M059J (cell line): ENCODE measurements around the gene TIE1. TPM values are rescaled to one million over a fixed set of nuclear protein-coding genes. Genes with fewer than 3 reads are reported as not detected.

ENCODE experiments used
- DNase-seq: peaks from one replicate; pipeline ENCODE4 v3.0.0-alpha.2; 2012; ENCODE audit warnings: low read depth
- total RNA-seq: library from RNA; depleted of rRNA; stranded (reverse); fragments of >200 nt; shearing (Covaris generic); gene quantifications from 2 replicates; pipeline ENCODE4 v1.2.3, GENCODE V29; 2014

The TIE1 gene
- total RNA-seq, 1 experiment from 2014 or later, result 3.3 TPM

DNA sequence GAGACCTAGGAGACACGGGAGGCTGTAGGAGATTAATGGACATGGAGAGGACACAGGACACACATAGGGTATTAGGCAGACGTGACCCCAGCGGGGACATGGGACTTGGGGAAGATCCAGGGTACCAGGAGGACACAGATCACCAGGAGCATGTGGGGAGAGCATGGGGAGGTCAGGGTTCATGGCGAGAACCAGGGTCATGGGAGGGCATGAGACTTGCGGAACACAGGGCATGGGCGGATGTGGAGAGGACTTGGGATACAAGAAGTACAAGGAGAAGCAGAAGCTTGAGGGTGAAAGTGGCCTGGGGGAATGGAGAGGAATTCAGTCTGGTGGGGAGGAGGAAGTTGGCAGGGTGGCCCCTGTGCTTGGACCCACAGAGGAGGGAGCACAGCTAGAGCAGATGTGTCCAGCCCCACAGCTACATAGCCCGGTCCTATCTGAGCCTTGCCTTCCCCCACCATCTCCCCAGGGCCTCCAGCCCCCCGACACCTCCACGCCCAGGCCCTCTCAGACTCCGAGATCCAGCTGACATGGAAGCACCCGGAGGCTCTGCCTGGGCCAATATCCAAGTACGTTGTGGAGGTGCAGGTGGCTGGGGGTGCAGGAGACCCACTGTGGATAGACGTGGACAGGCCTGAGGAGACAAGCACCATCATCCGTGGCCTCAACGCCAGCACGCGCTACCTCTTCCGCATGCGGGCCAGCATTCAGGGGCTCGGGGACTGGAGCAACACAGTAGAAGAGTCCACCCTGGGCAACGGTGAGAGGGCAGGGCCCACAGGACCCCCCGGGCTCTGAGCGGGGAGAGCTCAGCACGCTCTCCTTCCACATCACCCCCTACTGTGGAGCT lies 12.1 kb downstream of the TIE1 start:
- no peak for DNase-seq

DNA sequence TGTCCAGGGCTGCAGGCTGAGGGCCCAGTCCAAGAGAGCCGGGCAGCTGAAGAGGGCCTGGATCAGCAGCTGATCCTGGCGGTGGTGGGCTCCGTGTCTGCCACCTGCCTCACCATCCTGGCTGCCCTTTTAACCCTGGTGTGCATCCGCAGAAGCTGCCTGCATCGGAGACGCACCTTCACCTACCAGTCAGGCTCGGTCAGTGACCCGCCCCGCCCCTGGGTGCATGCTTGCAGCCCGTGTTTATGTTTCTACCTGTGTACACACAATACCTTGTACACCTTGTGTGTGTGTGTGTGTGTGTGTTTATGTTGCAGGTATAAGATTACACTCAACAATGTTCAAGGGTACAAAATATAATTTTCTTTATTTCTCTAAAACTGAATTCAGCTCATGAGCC lies 13.0 kb downstream of the TIE1 start:
- no peak for DNase-seq

DNA sequence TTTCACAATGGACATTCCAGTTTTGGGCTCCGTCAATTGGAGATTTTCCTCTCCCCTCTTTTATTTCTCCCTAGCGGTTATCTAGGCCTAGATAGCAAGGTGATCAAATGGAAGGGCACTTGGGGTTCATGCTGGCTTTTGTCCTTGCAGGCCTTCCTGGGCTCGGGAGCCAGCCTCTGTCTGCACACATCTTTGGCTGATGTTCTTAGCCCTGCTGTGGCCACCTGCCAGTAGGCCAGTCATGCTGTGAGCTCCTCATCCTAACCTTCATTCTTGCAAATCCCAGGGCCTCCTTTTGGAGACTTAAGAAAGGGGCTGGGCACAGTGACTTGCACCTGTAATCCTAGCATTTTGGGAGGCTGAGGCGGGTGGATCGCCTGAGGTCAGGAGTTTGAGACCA lies 13.5 kb downstream of the TIE1 start:
- no peak for DNase-seq

DNA sequence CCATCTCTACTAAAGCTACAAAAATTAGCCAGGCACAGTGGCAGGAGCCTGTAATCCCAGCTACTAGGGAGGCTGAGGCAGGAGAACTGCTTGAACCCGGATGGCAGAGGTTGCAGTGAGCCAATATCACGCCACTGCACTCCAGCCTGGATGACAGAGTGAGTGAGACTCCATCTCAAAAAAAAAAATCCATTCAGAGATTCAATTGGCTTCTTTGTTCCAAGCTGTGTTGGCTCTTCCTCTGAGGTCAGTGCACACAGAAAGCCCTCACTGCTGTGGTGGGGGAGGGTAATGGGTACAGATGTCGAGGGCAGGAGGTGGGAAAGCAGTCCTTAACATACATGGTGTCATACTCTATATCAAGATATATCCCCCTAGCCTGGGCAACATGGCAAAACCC lies 14.7 kb downstream of the TIE1 start:
- DNase-seq, result no peak

DNA sequence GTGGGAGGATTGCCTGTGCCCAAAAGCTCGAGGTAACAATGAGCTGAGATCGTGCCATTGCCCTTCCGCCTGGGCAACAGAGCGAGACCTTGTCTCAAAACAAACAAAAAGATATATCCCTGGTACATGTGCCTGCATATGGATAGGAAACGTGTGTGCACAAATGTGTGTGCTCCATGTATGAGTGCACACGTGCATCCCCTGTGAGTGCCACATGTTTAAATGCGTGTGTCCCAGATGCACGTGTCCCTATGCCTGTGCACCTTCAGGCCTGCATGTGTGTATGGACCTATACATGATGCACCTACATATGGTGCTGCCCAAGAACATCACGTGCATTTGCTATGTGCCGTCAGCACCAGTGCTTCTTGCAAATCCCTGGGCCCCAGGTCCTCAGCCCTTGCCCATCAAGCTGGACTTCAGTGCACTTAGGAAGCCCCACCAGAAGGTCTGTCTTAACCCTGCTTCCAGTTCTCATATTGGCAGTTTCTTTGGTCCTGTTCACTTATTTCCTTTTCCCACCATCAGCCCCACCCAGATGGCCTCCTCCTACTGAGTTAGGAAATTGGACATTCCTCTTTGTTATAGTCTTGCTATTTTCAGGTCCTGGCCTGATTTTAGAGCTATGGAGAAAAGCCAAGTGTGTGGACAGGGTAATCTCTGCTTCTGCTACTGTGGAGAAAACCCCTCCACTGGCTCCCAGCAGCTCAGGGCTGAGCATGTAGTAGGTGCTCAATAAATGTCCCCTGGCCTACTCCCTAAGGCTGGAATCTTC lies 15.4 kb downstream of the TIE1 start:
- no peak for DNase-seq

DNA sequence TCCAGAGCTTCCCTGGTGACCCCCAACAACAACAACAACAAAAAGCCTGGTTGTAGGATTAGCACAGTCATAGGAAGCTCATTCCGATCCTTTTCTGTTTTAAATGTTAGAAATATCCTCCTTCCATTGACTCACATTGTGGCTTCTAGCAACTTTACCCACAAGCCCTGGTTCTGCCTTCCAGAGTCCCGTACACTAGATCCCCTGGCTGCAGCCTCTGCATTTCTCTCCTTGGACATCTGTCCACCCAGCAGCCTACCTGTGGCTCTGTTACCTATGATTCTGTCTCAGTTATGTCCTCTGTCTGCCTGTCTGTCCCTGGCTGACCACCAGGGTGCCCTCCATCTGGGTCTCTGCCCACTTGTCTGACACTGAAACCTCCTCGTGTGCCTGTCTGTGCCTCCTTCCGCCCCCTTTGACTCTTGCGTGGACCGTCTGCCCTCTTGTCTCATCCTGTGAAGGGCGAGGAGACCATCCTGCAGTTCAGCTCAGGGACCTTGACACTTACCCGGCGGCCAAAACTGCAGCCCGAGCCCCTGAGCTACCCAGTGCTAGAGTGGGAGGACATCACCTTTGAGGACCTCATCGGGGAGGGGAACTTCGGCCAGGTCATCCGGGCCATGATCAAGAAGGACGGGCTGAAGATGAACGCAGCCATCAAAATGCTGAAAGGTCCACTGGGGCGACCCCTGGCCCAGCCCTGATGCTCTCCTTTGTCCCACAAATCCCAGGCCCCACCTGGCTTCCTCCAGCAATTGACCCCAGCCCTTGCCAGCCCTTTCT lies 16.1 kb downstream of the TIE1 start:
- DNase-seq, result no peak

DNA sequence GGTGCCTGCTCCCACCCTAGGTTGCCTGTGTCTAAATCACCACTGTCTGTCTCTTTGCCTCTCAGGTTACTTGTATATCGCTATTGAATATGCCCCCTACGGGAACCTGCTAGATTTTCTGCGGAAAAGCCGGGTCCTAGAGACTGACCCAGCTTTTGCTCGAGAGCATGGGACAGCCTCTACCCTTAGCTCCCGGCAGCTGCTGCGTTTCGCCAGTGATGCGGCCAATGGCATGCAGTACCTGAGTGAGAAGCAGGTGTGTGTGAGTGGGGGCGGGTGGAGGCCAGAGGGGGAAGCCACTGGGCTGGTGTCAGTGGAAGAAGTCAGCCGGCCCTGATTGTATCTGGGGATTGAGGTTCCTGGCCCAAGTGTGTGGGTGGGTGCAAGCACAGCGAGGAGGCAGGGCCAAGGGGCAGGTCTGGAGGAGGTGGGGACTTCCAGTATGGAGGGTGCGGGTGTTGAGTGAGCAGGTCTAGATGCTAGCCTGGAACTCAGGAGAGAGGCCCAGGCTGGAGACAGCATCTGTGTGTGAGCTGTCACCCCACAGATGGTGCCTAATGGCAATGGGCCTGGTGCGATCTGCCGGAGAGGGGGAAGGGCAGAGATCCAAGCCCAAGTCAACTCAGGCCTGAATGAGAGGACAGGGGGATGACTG lies 17.2 kb downstream of the TIE1 start:
- no peak for DNase-seq

DNA sequence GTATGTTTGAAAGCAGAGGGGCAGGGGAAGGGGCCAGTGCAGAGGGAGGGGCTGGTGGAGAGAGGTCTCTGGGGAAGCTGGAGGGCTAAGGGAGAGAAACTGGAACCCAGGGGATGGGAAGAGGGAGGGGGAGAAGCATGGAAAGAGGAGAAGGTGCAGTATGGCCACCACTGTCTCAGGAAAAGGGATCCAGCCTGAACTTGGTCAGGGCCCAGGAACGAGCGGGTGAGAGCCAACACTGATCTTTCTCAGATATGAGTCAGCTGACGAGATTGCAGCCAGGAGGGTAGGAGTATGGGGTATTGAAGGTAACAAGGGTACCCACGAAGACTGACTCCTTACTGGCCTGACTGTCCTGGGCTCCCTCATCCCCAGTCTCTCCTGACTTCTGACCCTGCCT lies 18.0 kb downstream of the TIE1 start:
- peak; percentile 24 for DNase-seq

DNA sequence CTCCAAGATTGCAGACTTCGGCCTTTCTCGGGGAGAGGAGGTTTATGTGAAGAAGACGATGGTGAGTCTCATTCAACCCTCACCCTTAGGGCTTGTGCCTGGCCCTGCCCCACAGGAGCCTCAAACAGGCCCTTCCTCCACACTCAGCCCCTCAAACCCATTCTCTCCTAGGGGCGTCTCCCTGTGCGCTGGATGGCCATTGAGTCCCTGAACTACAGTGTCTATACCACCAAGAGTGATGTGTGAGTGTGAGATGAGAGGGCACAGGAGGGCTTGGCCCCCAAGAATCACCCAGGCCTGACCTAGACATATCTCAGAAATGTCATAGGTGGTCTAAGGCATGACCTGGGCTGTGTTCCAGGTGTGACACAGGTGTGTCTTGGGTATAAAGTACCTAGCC lies 18.5 kb downstream of the TIE1 start:
- DNase-seq, result no peak

DNA sequence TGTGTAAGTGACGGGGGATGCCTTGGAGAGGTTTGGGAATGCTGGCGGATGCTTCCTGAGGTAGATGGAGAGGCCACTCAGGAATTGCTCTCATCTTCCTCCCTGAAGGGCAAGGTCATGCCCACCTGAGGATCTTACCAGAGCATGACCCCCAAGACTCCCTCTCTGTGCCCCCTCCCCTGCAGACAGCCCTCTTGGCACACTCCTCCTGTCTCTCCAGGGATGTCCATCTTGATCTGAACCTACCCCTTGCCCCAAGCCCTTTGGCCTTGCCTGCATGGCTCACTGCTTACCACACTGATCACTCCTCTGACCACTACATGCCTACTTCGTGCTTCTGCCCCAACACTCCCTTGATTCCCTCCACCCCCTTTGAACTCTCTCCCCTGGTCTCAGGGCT lies 19.0 kb downstream of the TIE1 start:
- no peak for DNase-seq

DNA sequence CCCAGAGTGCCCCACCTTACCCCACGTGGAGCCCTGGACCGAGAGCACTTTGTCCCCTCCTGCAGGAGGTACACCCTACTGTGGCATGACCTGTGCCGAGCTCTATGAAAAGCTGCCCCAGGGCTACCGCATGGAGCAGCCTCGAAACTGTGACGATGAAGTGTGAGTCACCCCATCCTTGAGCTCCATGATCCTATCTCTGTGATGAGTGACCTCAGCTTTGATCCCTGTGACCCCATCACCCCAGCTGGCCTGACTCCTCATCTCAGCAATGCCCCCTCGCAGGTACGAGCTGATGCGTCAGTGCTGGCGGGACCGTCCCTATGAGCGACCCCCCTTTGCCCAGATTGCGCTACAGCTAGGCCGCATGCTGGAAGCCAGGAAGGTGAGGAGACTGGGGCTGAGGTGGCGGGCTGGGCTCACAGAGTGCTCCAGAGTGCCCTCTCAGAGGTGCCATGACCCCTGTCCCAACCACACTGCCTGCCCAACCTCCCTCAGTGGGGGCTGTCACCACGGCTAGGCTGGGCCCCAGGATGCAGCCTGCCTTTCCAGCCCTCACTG lies 20.6 kb downstream of the TIE1 start:
- peak; percentile 52 for DNase-seq

DNA sequence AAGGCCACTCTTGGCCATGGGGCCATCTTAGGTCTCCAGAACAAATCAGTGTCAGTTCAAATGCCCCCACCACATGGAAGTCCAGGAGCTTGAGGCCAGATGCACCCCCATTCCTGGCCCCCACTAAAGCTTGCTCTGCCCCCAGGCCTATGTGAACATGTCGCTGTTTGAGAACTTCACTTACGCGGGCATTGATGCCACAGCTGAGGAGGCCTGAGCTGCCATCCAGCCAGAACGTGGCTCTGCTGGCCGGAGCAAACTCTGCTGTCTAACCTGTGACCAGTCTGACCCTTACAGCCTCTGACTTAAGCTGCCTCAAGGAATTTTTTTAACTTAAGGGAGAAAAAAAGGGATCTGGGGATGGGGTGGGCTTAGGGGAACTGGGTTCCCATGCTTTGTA lies 21.7 kb downstream of the TIE1 start:
- DNase-seq, result no peak

DNA sequence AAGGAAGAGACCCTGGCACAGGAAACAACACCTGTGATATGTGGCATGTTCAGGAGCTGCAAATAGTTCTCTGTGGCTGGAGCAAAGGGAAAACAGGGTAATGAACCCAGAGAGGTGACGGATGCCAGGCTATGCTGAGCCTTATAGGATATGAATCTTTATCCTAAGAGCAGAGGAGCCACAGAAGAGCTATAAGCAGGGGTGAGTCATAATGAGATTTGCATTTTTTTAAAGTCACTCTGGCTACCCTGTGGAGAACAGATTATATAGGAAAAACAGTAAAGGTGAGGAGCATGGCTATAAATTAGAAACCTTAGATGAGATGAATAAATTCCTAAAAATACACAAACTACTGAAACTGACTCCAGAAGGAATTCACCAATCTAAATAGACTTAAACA lies 24.0 kb downstream of the TIE1 start:
- DNase-seq, result no peak

DNA sequence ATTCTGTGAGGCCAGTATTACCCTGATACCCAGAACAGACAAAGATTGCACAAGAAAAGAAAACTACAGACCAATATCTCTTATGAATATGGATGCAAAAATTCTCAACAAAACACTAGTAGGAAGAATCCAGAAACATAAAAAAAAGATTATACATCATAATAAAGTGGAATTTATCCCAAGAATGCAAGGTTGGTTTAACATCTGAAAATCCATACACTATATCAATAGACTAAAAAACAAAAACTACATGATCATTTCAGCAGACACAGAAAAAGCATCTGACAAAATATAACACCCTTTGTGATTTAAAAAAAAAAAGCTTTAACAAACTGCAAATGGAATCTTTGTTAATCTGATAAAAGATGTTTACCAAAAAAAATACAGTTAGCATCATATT lies 24.6 kb downstream of the TIE1 start:
- no peak for DNase-seq

DNA sequence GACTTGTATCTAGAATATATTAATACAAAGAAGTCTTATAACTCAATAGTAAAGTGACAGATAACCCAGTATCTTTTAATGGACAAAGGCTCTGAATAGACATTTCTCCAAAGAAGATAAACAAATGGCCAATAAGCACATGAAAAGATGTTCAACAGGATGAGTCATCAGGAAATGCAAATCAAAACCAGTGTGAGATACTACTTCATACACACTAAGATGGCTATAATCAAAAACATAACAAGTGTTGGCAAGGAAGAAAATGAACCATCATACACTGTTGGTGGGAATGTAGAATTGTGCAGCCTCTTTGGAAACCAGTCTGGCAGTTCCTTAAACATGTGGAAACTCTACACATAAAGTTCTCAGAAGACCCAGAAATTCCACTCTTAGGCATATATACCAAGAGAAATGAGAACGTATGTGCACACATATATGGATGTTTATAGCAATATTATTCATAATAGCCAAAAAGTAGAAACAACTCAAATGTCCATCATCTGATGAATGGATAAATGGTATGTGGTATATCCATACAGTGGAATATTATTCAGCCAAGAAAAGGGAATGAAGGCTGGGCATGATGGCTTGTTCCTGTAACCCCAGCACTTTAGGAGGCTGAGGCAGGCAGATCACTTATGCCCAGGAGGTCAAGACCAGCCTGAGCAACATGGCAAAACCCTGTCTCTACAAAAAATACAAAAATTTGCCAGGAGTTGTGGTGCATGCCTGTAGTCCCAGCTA lies 26.9 kb downstream of the TIE1 start:
- DNase-seq, result peak; percentile 39

DNA sequence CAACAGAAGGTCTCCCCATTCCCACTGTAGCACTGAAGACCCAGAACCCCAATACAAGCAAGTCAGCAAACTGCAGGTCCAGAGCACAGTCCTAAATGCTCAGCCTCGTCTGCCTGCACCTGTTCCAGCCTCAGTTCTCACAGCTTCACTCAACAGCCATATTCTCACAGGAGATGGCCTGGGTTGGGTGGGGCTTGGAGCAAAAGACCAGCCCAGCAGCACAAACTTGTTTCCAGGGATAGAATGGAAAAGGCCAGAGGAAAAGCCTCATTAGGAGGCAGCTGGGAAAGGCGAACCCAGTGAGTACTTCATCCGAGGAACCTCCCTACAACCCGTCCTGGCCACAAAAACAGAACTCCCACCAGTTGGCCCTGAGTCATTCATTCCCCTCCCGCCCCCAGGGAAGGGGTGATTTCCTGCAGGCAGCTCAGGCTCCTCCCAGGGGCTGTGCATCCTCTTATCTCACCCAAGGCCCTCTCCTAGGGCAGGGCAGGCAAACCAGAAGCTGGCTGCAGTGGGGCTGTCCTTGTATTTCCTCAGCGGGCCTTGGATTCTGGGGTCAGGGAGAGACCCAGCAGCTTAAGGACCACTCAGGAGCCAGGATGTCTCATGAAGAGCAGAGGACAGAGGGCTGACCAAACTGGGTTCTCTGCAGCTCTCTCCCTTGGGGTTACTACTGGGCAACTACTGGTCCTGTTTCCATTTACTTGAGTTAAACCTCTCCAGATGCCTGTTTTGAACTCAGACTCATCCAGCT lies 29.4 kb downstream of the TIE1 start:
- peak; percentile 83 for DNase-seq

DNA sequence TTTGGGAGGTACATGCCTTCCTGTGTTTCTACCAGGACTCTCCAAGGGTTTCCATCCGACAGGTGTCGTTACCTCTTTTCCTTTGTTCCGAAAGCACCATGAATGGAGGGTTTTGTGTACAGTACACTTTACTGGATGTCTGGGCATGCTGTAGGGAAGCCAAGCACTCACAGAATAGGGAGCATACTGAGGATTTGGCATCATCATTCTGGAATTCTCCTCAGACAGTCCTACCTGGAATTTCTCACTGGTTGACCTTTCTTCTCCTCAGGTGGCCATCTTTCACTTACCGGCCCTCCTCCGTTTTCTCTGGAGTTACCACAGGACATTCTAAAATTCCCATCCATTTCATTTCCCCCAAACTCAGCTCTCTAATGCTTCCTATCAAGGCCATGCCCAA lies 30.9 kb downstream of the TIE1 start:
- no peak for DNase-seq

DNA sequence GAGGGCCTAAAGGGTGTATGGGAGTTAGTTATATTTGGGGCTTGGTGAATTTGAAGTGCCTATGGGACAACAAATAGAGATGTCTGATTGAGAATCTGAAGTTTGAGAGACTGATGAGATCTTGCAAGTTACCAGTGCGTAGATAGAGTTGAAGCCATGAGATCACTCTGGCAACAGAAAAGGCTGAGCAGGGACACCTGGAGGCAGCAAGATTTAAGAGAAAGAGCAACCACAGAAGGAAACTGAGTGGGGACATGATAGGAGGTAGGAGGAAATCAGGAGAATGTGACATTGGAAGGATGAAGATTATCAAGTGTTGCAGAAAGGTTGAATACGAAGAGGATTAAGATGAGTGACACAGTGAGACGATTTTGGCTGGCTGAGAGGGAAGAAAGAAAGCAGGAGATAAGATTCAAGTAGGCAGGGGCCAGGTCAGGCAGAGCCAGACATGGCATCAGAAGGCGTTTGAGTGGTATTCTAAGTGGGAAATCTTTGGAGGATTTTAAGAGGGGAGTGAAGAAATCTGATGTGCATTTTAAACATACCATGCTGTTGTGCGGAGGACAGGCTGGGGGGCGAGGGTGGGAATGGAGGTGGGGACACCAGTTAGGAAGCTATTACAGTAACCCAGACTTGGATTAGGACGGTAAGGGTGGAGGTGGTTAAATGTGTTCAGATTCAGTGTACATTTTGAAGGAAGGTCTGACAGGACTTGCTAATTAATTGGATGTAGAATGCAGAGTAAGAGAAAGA lies 33.8 kb downstream of the TIE1 start:
- DNase-seq, result no peak

DNA sequence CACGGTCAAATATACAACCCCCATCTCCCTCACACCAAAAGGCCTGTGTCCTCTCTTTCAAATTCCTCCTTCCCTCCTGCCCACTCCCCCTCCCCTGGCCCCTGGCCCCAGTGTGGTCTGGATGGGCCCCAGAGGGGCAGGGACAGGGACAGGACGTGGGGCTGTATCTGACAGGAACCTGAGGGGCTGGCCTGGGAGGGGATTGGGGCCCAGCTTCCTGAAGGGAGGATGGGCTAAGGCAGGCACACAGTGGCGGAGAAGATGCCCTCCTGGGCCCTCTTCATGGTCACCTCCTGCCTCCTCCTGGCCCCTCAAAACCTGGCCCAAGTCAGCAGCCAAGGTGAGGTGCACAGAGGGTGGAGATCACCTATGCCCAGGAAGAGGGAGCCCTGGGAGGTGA lies 36.8 kb downstream of the TIE1 start, which contains the start of gene MPL:
TSS of gene MPL (plus strand) at position 231 of the 400 bp plus-strand sequence. CDS start at position 262, 31 bp downstream.
- DNase-seq, result no peak
